Testis (tissue), 3 donors: Measurements from ENCODE around the gene RXFP1. TPM values are rescaled to one million over a fixed set of nuclear protein-coding genes. Genes with fewer than 3 reads are reported as not detected.

ENCODE experiments used
- DNase-seq: peaks from one replicate; pipeline ENCODE4 v3.0.0-alpha.2; 2019
- H3K27ac ChIP-seq, 2 donors: fragments of 200-600 bp; sonication (generic); one replicate each; pipeline ENCODE4 v1.5.1; 2019
- H3K27me3 ChIP-seq: fragments of 200-600 bp; sonication (generic); one replicate; pipeline ENCODE4 v1.5.1; 2019
- H3K36me3 ChIP-seq: fragments of 200-600 bp; sonication (generic); one replicate; pipeline ENCODE4 v1.5.1; 2017; ENCODE audit warnings: low read depth; ENCODE audit errors: missing control alignments
- H3K4me1 ChIP-seq: fragments of 200-600 bp; sonication (generic); one replicate; pipeline ENCODE4 v1.5.1; 2019
- H3K4me3 ChIP-seq, 2 donors: fragments of 200-600 bp; sonication (generic); one replicate each; pipeline ENCODE4 v1.5.1; 2017 to 2019
- H3K9me3 ChIP-seq: fragments of 200-600 bp; sonication (generic); one replicate; pipeline ENCODE4 v1.5.1; 2017
- CTCF ChIP-seq, 3 experiments: fragments of 450-650 bp in 2 of 3; fragments of 200-600 bp in 1 of 3; sonication (generic) in 1 of 3; IDR thresholded peaks; one replicate each; pipeline ENCODE4 v1.5.1; 2016 to 2019; ENCODE audit warnings: antibody characterized with exemption in 3 of 3, mild to moderate bottlenecking in 2 of 3, moderate library complexity in 1 of 3
- POLR2A ChIP-seq: fragments of 450-650 bp; IDR thresholded peaks from one replicate; pipeline ENCODE4 v1.6.1; 2017; ENCODE audit warnings: antibody characterized with exemption, mild to moderate bottlenecking, moderate library complexity
- WGBS, 2 donors: methylation state at CpG; one replicate each; pipeline ENCODE4 v1.1.5; 2018; 5-methylcytosine and 5-hydroxymethylcytosine counted together
- intact Hi-C: fragments of 100-400 bp; cut with DNase I; formaldehyde crosslinking; loops from one replicate; pipeline ENCODE4 v1.15.1; 2023; ENCODE audit warnings: low total_unique reads
- polyA plus RNA-seq: library from polyadenylated mRNA; stranded (reverse); fragments of 350-450 nt; fragmentation: Illumina TruSeq; extraction: RNeasy Lipid Tissue Mini Kit (QIAGEN cat#74804); gene quantifications from one replicate; pipeline ENCODE4 v1.2.3, GENCODE V29; 2014; ENCODE audit warnings: low read depth, low replicate concordance; ENCODE audit not compliant: insufficient read depth
- total RNA-seq, 2 donors: library from RNA; depleted of rRNA; stranded (reverse); fragments of >200 nt; gene quantifications; one replicate each; pipeline ENCODE4 v1.2.3, GENCODE V29; 2016

RXFP1 gene
- total and polyA plus RNA-seq, 3 donors from 2014 or later: 0.26 to 2.1 (median 0.81) TPM

GRCh38 chr4:158610790-158611189, 89.1 kb downstream of the RXFP1 start:
- Histone ChIP-seq H3K4me3 (no peak overlapping the region), H3K36me3 (no peaks in the 10 kb centered on the region), H3K27ac (no peak overlapping the region), H3K27me3 (no peaks in the 10 kb centered on the region), H3K9me3 (no peaks in the 10 kb centered on the region), H3K4me1 (no peaks in the 10 kb centered on the region)
- WGBS, 2 donors: 65 to 79% methylated on average over 1 of the region's 1 CpG
- TF ChIP-seq POLR2A (no peak), CTCF (IDR thresholded peaks at IDR 0.05) (no peak)
- no peak for DNase-seq
- intact Hi-C loops: no loop called here

GRCh38 chr4:158613046-158613445, 91.4 kb downstream of the RXFP1 start:
- Histone ChIP-seq H3K4me1 (no peaks in the 10 kb centered on the region), H3K9me3 (no peaks in the 10 kb centered on the region), H3K27ac (no peak overlapping the region), H3K4me3 (no peak overlapping the region), H3K36me3 (no peaks in the 10 kb centered on the region), H3K27me3 (no peaks in the 10 kb centered on the region)
- TF ChIP-seq CTCF (IDR thresholded peaks at IDR 0.05) (no peak), POLR2A (no peak)
- 88 to 90% methylated on average over 1 of the region's 1 CpG for WGBS, 2 donors
- intact Hi-C loops: no loop called here
- DNase-seq: no peak

- no peaks in the 10 kb centered on the region for H3K4me1 ChIP-seq
- H3K27ac ChIP-seq: no peak overlapping the region
- TF ChIP-seq POLR2A: no peak
- TF ChIP-seq CTCF (IDR thresholded peaks at IDR 0.05): no peak
- no peaks in the 10 kb centered on the region for H3K36me3 ChIP-seq
- H3K9me3 ChIP-seq: no peaks in the 10 kb centered on the region
- no peak overlapping the region for H3K4me3 ChIP-seq
- intact Hi-C loops: no loop called here
- no peaks in the 10 kb centered on the region for H3K27me3 ChIP-seq
- no peak for DNase-seq
Observed at GRCh38 chr4:158617956-158618355, 96.3 kb downstream of the RXFP1 start.

- WGBS, 2 donors: 81 to 84% methylated on average over 4 of the region's 4 CpGs
- Histone ChIP-seq H3K4me1 (no peaks in the 10 kb centered on the region), H3K9me3 (no peaks in the 10 kb centered on the region)
Observed at GRCh38 chr4:158621729-158622128, 100.0 kb downstream of the RXFP1 start.

More at GRCh38 chr4:158621729-158622128, 100.0 kb downstream of the RXFP1 start:
- Histone ChIP-seq H3K27ac (no peak overlapping the region), H3K27me3 (no peaks in the 10 kb centered on the region), H3K36me3 (no peaks in the 10 kb centered on the region), H3K4me3 (no peak overlapping the region)
- intact Hi-C loops: loop anchor here (10.0 kb wide), 1 partner anchor 367 kb away; no protein-coding TSS in a partner anchor
- DNase-seq: no peak
- TF ChIP-seq CTCF (IDR thresholded peaks at IDR 0.05) (no peak), POLR2A (no peak)
